Right lobe of liver (tissue), 6 donors: Measurements from ENCODE around the gene ADSS2. TPM values are rescaled to one million over a fixed set of nuclear protein-coding genes. Genes with fewer than 3 reads are reported as not detected.

Experiments used
- ATAC-seq, 4 donors: fragments of 200-7000 bp; cut with Tn5 transposase; one replicate each; pipeline ENCODE4 v1.9.1; 2020; ENCODE audit warnings: mild to moderate bottlenecking in 4 of 4, moderate library complexity in 4 of 4
- DNase-seq, 3 donors: peaks; one replicate each; pipeline ENCODE4 v3.0.0-alpha.2; 2020
- H3K27ac ChIP-seq, 3 donors: fragments of 200-600 bp; one replicate each; pipeline ENCODE4 v1.8.0; 2022
- H3K27me3 ChIP-seq, 2 donors: fragments of 200-600 bp; one replicate each; pipeline ENCODE4 v1.8.0; 2022
- H3K36me3 ChIP-seq, 4 donors: fragments of 200-600 bp; sonication (generic) in 1 of 4; one replicate each; pipeline versions ENCODE4 v1.5.1 to v1.8.0; 2017 to 2022; ENCODE audit warnings: control low read depth in 1 of 4
- H3K4me1 ChIP-seq, 4 donors: fragments of 200-600 bp; sonication (generic) in 1 of 4; one replicate each; pipeline versions ENCODE4 v1.5.1 to v1.8.0; 2017 to 2022; ENCODE audit warnings: control low read depth in 1 of 4
- H3K4me3 ChIP-seq, 3 donors: fragments of 200-600 bp; one replicate each; pipeline ENCODE4 v1.8.0; 2022
- H3K9me3 ChIP-seq, 4 donors: fragments of 200-600 bp; sonication (generic) in 1 of 4; one replicate each; pipeline versions ENCODE4 v1.5.1 to v1.8.0; 2017 to 2022; ENCODE audit warnings: control low read depth in 1 of 4
- CTCF ChIP-seq, 4 donors: fragments of 200-600 bp in 3 of 4; fragments of 450-650 bp in 1 of 4; IDR thresholded peaks; one replicate each; pipeline versions ENCODE4 v1.5.1 to v1.8.0; 2016 to 2022; ENCODE audit warnings: antibody characterized with exemption in 4 of 4, mild to moderate bottlenecking in 2 of 4
- POLR2A ChIP-seq: fragments of 450-650 bp; IDR thresholded peaks from one replicate; pipeline ENCODE4 v1.6.1; 2017; ENCODE audit warnings: antibody characterized with exemption, mild to moderate bottlenecking
- WGBS: methylation state at CpG from one replicate; pipeline ENCODE4 v1.1.6; 2018; ENCODE audit warnings: low coverage, low lambda C conversion rate; ENCODE audit not compliant: insufficient coverage; ENCODE audit errors: missing lambda C conversion rate; 5-methylcytosine and 5-hydroxymethylcytosine counted together
- intact Hi-C, 2 donors: fragments of 100-400 bp; cut with DNase I; formaldehyde crosslinking; loops; one replicate each; pipeline versions ENCODE4 v1.11.2 to v1.14.1; 2022
- total RNA-seq, 6 experiments: library from RNA; depleted of rRNA in 2 of 6; stranded (reverse); fragments of >200 nt in 2 of 6; fragmentation: NEBNext Ultra II Directional in 3 of 6; extraction: Animal tissue kit (Norgen Biotek cat#: 25700) in 3 of 6; gene quantifications; one replicate each; pipeline versions ENCODE4 v1.1.0 to v1.2.4, GENCODE V29; 2016 to 2023
- donor health status: DM: no; HTN: yes; CAD: no.
- donor health status: DM: no; HTN: no; CAD: no.
- donor health status: DM: no; HTN: no; CAD: no.
- donor health status: DM: no; HTN: yes; CAD: no.
- donor health status: DM: no; HTN: yes; CAD: no.

Gene ADSS2
- total RNA-seq, 6 experiments from 2014 or later: 9.8 to 16.1 (median 14.5) TPM

- no peak overlapping the region for H3K27ac ChIP-seq
- intact Hi-C loops: no loop called here
- TF ChIP-seq CTCF (IDR thresholded peaks at IDR 0.05) (no peak), POLR2A (no peak)
- no peak overlapping the region for H3K4me3 ChIP-seq
- H3K4me1 ChIP-seq: no peaks in the 10 kb centered on the region
- H3K36me3 ChIP-seq: no peaks in the 10 kb centered on the region
- no peak for DNase-seq
- H3K9me3 ChIP-seq: no peaks in the 10 kb centered on the region
- 70% methylated on average over 3 of the region's 3 CpGs for WGBS
- ATAC-seq: no peak
- no peaks in the 10 kb centered on the region for H3K27me3 ChIP-seq
Measured at GRCh38 chr1:244362476-244362875, 89.2 kb downstream of the ADSS2 start.

- Histone ChIP-seq H3K27me3 (no peaks in the 10 kb centered on the region), H3K4me1 (no peaks in the 10 kb centered on the region), H3K4me3 (no peak overlapping the region), H3K36me3 (no peaks in the 10 kb centered on the region), H3K9me3 (no peaks in the 10 kb centered on the region), H3K27ac (no peak overlapping the region)
- TF ChIP-seq CTCF (IDR thresholded peaks at IDR 0.05) (no peak), POLR2A (no peak)
- intact Hi-C loops: no loop called here
- ATAC-seq (no peak), DNase-seq (no peak)
- 21% methylated on average over 5 of the region's 5 CpGs for WGBS
Measured at GRCh38 chr1:244361764-244362473, 89.8 kb downstream of the ADSS2 start.

Other genes with a start within 250 kb of the ADSS2 start
- gene CATSPERE, start 9.4 kb upstream of the ADSS2 start, total RNA-seq: 1 to 10 TPM in 2 of 6 experiments, under 1 TPM in 4; 0.31 to 1.3 (median 0.70) TPM
- gene DESI2, start 201.2 kb upstream of the ADSS2 start, total RNA-seq: 10 to 100 TPM in 3 of 6 experiments, 1 to 10 TPM in 3; 7.0 to 14.2 (median 9.9) TPM